GM03348 (cell line): ENCODE measurements around the gene ARMC6.
A peak's percentile ranks its signal among the peaks of the same experiment; 100 is the strongest.
"Not testable (repeated sequence)": the region's sequence is repeated elsewhere in the genome, so short reads cannot be mapped to it uniquely, and the experiment has no call there.

Experiments
- DNase-seq: peaks from one replicate; pipeline ENCODE4 v3.0.0; 2012; ENCODE audit warnings: low spot score

The ARMC6 gene

DNA sequence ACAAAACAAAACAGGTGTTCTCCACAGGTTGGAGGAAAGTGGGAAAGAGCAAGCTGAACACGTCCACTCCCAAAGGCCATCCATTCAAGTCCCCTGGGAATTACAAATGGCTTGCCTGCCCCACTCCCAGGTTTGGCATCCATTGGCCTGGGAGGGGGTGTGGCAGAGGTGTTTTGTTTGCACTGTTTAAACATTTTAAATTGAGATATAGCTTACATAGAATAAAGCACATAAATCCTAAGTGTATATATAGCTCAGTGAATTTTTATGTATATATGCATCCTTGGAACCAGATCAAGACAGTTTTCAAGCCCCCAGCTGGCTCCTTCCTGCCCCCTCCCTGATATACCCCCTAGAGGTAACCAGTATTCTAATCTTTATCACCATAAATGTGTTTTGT lies 43.1 kb downstream of the ARMC6 start:
- DNase-seq: no peak

DNA sequence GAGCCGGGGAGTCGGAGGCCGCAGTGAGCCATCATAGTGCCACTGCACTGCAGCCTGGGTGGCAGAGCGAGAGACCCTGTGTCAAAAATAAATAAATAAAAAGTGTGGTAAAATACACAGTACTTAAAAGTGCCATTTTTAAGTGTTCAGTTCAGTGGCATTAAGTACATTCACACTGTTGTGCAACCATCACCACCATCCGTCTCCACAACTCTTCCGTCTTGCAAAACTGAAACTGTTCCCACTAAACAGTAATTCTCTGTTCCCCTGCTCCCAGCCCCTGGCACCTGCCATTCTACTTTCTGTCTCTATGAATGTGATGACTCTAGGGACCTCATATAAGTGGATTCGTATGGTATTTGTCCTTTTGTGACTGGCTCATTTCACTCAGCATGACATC lies 43.7 kb downstream of the ARMC6 start:
- DNase-seq: no peak

DNA sequence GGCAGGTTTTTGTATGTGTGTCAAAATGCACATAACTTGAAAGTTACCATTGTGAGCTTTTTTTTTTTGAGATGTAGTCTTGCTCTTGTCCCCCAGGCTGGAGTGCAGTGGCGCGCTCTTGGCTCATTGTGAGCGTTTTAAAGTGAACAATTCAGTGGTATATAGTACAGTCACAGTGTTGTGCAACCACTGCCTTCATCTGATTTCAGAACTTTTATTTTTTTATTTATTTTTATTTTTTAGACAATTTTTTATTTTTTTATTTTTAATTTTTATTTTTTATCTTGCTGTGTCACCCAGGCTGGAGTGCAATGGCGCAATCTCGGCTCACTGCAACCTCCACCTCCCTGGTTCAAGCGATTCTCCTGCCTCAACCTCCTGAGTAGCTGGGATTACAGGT lies 45.4 kb downstream of the ARMC6 start:
- no peak for DNase-seq

DNA sequence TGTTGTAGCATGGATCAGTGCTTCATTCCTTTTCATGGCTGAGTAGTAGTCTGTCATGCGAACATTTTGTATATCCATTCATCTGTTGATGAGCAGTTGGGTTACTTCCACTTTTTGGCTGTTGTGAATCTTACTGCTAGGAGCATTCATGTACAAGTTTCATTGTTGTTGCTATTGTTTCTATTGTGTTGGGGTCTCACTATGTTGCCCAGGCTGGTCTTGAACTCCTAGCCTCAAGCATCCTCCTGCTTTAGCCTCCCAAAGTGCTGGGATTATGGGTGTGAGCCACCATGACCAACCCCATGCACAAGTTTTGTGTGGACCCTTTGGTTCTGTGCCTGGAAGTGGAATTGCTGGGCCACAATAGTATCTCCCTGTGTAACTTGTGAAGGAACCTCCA lies 46.2 kb downstream of the ARMC6 start:
- DNase-seq: no peak

DNA sequence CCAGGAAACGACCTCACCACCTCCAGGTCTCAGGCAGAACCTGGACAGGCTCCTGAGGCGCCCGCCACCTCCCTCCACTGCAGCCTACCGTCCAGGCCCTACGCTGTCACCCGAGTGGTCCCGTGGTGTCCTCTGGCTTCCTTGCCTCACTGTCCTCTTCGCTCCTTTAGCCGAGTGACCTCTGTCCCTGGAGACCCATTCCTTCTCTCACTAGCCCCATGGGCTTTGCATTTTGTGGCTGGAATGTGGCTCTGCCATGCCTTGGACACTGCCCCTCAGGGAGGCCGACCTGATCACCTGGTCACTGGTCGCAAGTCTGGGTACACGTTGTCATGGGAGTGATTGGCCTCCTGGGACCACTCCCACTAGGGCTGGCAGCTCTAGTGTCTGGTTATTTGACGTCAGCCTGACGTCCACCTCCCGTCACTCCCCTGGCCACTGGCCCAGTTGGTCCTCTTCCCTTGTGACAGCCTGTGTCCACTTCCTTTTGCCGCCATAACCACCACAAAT lies 48.3 kb downstream of the ARMC6 start:
- no peak for DNase-seq

DNA sequence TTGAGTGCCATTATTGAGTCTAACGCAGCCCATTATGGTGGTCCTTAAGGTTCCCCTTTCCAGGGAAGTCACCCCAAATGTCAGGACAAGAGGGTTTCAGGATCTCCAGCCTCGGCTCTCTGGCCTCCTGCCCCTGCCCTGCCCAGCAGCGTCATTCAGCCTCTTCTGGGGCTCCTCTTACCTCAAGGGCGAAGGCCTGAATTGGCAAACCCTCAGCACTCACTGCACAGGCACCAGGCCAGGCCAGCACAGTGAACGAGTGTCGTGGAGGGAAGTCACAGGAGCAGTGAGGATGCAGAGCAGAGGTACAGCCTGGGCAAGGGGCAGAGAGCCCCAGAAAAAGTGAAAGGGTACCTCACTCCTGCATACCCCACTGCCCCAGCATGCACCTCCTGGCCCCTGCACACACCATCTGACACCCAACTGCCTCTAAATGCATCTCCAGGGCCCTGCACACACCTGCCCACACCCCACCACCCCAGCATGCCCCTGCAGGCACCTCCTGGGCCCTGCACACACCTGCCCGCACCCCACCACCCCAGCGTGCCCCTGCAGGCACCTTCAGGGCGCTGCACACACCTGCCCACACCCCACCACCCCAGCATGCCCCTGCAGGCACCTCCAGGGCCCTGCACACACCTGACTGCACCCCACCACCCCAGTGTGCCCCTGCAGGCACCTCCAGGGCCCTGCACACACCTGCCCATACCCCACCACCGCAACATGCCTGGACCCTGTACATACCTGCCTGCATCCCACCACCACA lies 50.2 kb downstream of the ARMC6 start:
- no peak for DNase-seq

DNA sequence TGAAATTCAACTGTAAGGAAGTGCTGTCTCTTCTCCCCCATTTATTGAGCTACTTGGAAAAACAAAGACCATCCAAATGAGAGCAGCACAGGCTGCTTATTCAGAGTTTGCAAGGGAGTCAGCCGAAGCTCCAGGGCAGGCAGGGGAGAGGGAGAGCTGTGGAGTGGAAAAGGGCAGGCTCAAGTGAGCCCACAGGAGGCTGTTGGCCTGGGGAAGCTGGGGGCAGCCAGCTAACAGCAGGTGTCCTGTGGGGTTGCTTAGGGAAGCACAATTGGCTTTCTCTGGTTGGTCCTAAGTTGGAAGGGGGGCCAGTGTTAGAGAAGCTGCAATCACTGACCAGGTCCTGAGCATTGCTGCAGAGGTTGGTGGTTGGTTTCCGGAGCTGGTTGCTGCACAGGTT lies 54.3 kb downstream of the ARMC6 start:
- no peak for DNase-seq

DNA sequence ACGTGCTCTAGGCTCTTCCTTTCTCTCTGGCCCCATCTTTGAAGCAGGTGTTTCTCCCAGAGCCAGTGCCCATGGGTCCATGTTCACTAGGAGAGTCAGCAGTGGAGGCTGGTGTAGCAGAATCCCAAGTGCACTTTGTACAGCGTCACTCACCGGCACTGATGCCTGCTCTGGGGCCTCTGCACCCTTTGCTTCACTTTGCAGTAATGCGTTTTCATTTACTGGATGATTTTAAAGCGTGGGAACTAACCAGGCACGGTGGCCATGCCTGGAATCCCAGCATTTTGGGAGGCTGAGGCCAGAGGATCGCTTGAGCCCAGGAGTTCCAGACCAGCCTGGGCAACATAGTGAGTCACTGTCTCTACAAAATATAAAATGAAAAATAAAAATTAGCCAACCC lies 61.1 kb downstream of the ARMC6 start:
- DNase-seq: no peak

DNA sequence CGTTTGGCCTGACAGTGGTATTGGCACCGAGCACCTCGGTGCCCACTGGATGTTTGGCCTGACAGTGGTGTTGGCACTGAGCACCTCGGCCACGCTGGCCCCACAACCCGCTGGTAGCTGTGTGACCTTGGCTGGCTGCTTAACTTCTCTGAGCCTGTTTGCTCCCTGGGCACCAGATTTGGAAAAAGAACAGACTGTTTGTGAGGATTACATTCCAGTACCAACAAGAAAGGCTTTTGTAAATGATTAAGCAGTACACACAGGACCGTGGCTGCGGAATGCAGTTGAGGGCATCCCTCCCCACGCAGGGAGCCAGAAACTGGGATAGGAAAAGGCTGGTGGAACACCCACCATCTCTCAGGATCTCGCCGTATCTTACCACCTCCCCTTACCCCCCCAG lies 62.3 kb downstream of the ARMC6 start:
- DNase-seq: no peak

DNA sequence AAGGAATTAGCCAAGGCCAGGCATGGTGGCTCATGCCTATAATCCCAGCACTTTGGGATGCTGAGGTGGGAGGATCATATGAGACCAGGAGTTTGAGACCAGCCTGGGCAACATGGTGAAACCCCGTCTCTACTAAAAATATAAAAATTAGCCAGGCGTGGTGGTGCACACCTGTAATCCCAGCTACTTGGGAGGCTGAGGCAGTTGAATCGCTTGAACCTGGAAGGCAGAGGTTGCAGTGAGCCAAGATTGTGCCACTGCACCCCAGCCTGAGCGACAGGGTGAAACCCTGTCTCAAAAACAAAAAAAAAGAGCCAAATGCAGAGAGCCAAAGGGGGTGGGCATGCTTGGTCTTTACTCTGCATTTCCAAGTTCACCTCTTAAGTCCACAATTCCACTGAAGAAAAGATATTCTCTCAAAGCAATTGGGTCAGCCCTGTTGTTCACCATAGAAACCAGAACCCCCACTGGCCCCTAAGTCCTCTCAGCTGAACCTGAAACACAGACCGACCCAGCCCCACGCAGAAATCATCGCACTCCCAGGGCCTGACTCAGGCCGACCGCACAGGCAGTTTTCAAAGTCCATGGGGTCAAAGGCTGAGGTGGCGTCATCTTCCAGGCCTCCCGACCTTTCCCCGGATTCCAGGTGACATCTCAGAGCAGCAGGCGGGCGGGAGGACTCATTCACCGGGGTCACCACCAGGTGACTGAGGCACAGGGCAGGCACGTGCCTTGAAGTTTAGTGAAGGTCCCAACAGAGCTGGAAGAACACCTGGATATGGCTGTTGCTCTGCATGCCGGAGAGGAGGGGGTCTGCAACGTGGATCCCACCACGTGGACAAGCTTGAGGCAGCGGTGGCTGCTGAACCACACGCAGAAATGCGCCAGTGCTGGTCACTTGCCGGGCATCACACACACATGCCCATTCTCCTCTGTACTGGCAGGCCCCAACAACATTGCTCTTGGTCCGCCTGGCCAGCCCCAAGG lies 63.5 kb downstream of the ARMC6 start:
- DNase-seq: no peak

DNA sequence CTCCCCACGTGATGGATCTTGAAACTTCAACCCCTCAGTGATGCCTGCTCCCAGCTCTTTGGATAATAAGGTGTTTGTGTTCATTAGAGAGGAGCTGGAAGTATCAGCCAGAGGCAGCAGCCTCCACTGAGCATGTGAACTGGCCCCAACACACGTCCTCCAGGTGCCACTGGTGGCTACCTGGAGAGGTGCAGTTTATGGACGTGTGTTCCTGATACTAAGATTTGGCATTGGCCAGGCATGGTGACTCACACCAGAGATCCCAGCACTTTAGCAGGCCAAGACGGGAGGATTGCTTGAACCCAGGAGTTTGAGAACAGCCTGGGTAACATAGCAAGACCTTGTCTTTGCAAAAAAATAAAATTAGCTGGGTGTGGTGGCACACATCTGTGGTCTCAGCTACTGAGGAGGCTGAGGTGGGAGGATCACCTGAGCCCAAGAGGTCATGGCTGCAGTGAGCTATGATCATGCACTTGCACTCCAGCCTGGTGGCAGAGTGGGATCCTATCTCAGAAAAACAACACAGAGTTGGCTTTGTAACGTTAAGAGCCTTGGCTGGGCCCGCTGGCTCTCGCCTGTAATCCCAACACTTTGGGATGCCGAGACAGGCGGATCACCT lies 64.8 kb downstream of the ARMC6 start:
- DNase-seq: no peak

DNA sequence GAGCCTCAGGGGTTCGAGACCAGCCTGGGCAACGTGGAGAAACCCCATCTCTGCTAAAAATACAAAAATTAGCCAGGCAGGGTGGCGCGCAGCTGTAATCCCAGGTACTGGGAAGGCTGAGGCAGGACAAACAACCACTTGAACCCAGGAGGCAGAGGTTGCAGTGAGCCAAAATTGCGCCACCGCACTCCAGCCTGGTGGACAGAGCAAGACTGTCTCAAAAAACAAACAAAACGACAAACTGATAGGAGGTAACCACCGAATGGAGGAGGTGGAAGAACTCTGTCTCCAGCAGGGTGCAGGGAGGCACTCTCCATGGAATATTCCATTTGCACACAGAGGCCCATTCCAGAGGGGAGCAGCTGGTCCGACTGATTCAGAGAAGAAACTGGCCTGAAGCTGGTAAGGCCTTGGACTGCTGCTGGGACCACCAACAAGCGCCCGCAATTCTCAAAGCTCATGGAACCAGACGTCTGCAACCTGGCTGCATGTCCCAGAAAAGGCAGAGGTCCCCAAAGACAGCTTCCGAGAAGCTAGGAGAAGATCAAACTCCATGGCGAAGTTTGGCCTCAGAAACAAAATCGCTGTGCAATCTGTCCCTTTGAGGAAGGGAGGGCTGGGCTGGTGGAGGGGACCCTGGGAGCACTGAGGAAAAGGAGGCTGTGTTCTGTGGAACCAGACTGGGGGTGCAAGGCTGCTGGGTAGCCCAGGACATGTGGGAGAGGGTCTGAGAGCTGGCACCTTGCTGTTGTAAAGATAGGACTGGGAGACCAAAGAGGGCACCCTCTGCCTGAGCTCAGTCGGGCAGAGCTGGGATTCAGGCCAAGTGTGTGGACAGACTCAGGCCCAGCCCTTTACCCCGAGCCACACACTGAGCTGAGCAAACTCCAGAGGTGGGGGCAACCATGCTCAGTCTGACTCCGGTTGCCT lies 65.6 kb downstream of the ARMC6 start:
- DNase-seq: no peak

DNA sequence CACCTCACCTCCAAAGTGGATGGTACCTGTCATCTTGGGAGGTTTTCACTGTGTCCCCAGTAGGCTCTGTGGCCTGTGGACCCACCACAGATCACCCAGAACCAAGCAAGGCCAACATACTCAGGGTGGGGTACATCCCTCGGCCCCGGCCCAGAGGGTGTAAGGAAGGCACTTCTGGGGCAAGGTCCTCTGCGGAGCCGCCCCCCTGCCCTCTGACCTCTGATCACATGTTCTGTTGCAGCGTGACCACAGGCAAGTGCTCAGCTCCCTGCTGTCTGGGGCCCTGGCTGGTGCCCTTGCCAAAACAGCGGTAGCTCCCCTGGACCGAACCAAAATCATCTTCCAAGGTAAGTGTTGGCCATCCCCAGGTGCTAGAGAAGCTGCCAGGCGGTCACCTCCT lies 68.1 kb downstream of the ARMC6 start:
- no peak for DNase-seq

DNA sequence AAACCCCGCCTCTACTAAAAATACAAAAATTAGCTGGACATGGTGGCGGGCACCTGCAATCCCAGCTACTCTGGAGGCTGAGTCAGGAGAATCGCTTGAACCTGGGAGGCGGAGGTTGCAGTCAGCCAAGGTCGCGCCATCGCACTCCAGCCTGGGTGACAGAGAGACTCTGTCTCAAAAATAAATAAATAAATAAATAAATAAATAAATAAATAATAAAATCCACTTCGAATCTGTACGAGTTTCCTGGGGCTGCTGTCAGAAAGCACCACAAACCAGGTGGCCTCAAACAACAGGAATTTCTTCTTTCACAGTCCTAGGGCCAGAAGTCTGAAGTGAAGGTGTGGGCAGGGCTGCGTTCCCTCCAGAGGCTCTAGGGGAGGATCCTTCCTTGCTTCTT lies 69.2 kb downstream of the ARMC6 start:
- DNase-seq: not testable (repeated sequence)

DNA sequence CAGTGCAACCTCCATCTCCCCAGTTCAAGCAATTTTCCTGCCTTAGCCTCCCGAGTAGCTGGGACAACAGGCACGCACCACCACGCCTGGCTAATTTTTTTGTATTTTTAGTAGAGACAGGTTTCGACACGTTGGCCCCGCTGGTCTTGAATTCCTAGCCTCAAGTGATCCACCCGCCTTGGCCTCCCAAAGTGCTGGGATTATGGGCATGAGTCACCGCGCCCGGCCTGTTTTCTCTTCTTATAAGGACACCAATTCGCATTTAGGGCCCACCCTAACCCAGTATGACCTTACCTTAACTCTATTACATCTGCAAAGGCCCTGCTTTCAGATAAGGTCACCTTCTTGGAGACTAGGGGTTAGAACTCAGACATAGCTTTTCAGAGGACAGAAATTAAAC lies 69.8 kb downstream of the ARMC6 start:
- DNase-seq: no peak

DNA sequence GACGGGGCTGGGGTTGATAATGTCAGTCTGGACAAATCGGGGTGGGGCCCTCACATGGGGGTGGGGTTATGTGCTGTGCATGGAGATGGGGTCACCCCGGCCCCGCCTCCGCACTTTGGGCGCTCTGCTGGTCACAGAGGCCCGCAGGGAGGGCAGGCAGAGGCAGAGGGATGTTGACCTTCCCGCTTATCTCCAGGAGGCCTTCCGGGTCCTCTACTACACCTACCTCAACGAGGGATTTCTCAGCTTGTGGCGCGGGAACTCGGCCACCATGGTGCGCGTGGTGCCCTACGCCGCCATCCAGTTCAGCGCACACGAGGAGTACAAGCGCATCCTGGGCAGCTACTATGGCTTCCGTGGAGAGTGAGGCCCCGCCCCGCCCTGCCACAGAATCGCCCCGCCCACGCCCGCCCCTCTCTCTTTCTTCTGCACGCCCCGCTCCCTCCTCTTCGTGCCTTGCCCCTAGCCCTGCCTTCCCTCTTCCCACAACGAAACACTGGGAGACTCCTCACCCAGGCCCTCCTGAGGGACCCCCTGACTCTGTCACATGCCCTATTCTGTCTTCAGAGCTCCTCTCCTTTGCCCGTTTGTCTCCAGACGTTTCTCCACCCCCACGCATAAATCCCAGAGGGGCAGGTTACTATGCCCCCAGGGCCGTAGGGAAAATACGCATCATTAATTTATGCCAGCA lies 72.1 kb downstream of the ARMC6 start:
- DNase-seq: peak; percentile 60

DNA sequence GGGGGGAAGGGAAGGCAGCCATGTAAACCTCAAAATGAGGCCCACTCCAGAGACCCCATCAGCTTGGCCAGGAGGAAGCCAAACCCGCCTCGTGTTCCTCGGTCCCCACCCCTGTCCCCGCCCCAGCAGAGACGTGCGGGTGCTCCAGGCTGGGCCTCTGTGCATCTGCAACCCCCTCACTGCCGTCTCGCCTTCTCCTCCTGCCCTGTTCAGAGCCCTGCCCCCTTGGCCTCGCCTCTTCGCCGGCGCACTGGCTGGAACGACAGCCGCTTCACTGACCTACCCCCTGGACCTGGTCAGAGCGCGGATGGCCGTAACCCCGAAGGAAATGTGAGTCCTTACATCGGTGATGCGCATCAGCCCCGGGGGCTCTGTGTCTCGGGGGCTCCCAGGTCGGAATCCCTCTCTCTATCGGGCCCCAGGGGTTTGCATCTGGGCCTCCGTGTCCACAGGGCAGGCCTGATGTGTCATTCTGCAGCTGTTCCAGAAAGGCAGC lies 72.7 kb downstream of the ARMC6 start:
- DNase-seq: no peak

DNA sequence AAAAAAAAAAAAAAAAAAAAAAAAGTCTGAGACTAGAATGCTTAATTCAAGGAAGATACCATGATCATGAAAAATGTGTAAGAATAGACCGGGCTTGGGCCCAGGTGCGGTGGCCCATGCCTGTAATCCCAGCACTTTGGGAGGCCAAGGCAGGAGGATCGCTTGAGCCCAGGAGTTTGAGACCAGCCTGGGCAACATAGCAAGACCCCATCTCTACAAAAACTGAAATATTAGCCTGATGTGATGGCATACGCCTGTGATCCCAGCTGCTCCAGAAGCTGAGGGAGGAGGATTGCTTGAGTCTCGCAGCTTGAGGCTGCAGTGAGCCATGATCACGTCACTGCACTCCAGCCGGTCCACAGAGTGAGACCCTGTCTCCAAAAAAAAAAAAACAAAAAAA lies 73.5 kb downstream of the ARMC6 start:
- not testable (repeated sequence) for DNase-seq

DNA sequence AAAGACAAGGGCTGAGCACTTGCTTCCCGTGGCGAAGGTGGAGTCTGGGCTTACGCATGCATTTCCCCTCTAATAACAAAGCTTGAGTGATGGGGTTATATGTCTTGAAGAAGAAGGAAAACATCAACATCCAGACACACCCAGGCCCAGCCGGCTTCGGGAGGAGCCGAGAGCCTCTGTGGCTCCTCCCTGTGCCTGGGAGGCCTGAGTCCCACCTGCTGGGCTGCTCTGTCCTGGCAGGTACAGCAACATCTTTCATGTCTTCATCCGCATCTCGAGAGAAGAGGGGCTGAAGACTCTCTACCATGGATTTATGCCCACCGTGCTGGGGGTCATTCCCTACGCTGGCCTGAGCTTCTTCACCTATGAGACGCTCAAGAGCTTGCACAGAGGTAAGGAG lies 74.3 kb downstream of the ARMC6 start:
- DNase-seq: no peak
